ENCODE results near the gene FOXD1. TPM values are rescaled to one million over a fixed set of nuclear protein-coding genes. Genes with fewer than 3 reads are reported as not detected.

FOXD1 gene
- polyA plus RNA-seq, 1 of the 3 experiments (the other 2 are of a cell fraction): 73.9 TPM

GRCh38 chr5:73437101-73437776 lies 11.3 kb downstream of the FOXD1 start (continued):
- TF ChIP-seq ZBTB33 (IDR thresholded peaks at IDR 0.05; ENCODE audit: borderline replicate concordance, low read depth) (no peak), FOXM1 (IDR thresholded peaks at IDR 0.05; ENCODE audit: low read depth) (no peak), REST (IDR thresholded peaks at IDR 0.05; ENCODE audit: low read depth, low read length) (no peak), RFX5 (IDR thresholded peaks at IDR 0.05; ENCODE audit: low read length) (no peak)

GRCh38 chr5:73436535-73437100 lies 12.0 kb downstream of the FOXD1 start:
- Histone ChIP-seq H3K27ac (ENCODE audit: low read depth in 2 of 2, low read length in 1 of 2) (peak overlapping the region; percentile 88 to 89), H3K9me2 (no peaks in the 10 kb centered on the region), H3K27me3 (ENCODE audit: insufficient read depth) (no peaks in the 10 kb centered on the region), H4K20me1 (ENCODE audit: insufficient read depth) (no peaks in the 10 kb centered on the region), H3K9me3 (no peaks in the 10 kb centered on the region), H3K4me2 (peak overlapping the region; percentile 75), H3K4me1 (ENCODE audit: control insufficient read depth in 1 of 2, insufficient read depth in 2 of 2, low read depth in 1 of 2, low read length in 1 of 2) (peaks cover 0 to 34% of the 10 kb centered on the region in 2 experiments; a peak in 3 of 4 replicates), H3K9ac (peak overlapping the region; percentile 78), H3K4me3 (ENCODE audit: low read depth in 2 of 2, low read length in 1 of 2) (peak overlapping the region; percentile 37 to 38; a peak in 3 of 4 replicates), H3K79me2 (ENCODE audit: insufficient read depth) (peaks cover 76% of the 10 kb centered on the region), H2AFZ (ENCODE audit: low read depth) (peak overlapping the region; percentile 65), H3K36me3 (replicated peaks in 1 of 2; ENCODE audit: control insufficient read depth in 1 of 2, insufficient read depth in 2 of 2, low read length in 1 of 2) (no peaks in the 10 kb centered on the region), H3F3A (replicated peaks; ENCODE audit: insufficient read depth) (peaks cover 42% of the 10 kb centered on the region)
- peak; percentile 64 for DNase-seq
- ChIA-PET POLR2A (no interaction called here), CTCF (interaction anchor here (1.5 to 4.5 kb wide), 2 partner anchors 15 to 17 kb away, joined by 3 to 22 read pairs; no protein-coding TSS in a partner anchor)
- WGBS (ENCODE audit: low lambda C conversion rate): 23% methylated on average over 34 of the region's 66 CpGs
- TF ChIP-seq TAF1 (IDR thresholded peaks at IDR 0.05; ENCODE audit: borderline replicate concordance, low read depth, low read length) (no peak), NRF1 (IDR thresholded peaks at IDR 0.05; ENCODE audit: low read depth, low read length) (no peak), MAX (IDR thresholded peaks at IDR 0.05; ENCODE audit: low read depth) (peak; percentile 54)

Data from SK-N-SH (cell line).